ENCODE measurements around the gene SENP3.

SENP3 gene

DNA sequence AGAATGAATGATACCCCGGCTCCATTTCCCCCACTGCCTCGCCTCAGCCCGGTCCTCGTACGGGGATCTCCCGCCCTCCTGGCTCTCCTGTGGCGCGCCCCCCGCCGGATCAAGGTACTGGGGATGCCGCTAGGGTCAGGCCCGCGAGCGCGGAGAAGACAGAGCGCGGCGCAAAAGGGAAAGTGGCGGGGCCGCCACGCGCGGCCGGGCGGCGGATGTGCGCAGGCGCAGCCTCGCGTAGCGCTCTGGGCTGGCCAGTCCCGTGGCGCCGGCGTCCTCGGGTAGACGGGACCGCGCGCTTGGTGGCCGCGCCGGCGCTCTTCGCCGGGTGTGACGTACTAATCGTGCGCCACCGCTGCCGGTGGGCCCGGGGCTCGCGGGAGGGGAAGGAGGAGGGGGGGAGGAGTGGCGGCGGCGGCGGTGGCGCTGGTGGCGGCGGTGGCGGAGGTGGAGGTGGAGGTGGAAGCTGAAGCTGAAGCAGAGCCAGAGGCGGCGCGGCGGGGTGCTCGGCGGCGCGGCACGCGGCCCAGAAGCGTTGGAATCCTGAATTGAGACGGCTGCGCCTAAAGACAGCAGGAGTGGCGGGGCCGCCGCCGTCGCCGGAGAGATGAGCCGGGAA is at the start of gene SENP3:
Gene SENP3, plus strand, starts transcription at position 331 of the 619 bp plus-strand sequence. CDS start 1,158 bp downstream, outside the sequence.
- Mint-ChIP-seq H3K27me3 (ENCODE audit: low read depth, poor library complexity) (peaks cover 15% of the 10 kb centered on the region), H3K9me3 (no peaks in the 10 kb centered on the region), H3K4me3 (peak within 1 kb of the TSS; percentile 98), H3K4me1 (peaks cover 60% of the 10 kb centered on the region), H3K27ac (peak within 1 kb of the TSS; percentile 97), H3K36me3 (ENCODE audit: low read depth) (peaks cover 29% of the 10 kb centered on the region)
- TF ChIP-seq, protein P1, sequence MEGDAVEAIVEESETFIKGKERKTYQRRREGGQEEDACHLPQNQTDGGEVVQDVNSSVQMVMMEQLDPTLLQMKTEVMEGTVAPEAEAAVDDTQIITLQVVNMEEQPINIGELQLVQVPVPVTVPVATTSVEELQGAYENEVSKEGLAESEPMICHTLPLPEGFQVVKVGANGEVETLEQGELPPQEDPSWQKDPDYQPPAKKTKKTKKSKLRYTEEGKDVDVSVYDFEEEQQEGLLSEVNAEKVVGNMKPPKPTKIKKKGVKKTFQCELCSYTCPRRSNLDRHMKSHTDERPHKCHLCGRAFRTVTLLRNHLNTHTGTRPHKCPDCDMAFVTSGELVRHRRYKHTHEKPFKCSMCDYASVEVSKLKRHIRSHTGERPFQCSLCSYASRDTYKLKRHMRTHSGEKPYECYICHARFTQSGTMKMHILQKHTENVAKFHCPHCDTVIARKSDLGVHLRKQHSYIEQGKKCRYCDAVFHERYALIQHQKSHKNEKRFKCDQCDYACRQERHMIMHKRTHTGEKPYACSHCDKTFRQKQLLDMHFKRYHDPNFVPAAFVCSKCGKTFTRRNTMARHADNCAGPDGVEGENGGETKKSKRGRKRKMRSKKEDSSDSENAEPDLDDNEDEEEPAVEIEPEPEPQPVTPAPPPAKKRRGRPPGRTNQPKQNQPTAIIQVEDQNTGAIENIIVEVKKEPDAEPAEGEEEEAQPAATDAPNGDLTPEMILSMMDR (IDR thresholded peaks at IDR 0.05) = no peak
- DNase-seq = peak; percentile 95

GRCh38 chr17:7512105-7512504 is 49.6 kb upstream of the SENP3 start:
- TF ChIP-seq, protein P1 (IDR thresholded peaks at IDR 0.05) = no peak
- Mint-ChIP-seq H3K9me3 (no peaks in the 10 kb centered on the region), H3K4me1 (no peaks in the 10 kb centered on the region), H3K27ac (no peak overlapping the region), H3K36me3 (ENCODE audit: low read depth) (peaks cover 52% of the 10 kb centered on the region), H3K27me3 (ENCODE audit: low read depth, poor library complexity) (no peaks in the 10 kb centered on the region), H3K4me3 (no peak overlapping the region)
- DNase-seq = no peak

- Mint-ChIP-seq H3K4me3 (no peak overlapping the region), H3K36me3 (ENCODE audit: low read depth) (peaks cover 45% of the 10 kb centered on the region), H3K4me1 (no peaks in the 10 kb centered on the region), H3K27ac (no peak overlapping the region), H3K27me3 (ENCODE audit: low read depth, poor library complexity) (no peaks in the 10 kb centered on the region), H3K9me3 (no peaks in the 10 kb centered on the region)
- no peak for DNase-seq
- TF ChIP-seq, protein P1 (IDR thresholded peaks at IDR 0.05) = no peak
These were observed 48.7 kb upstream of the SENP3 start for GRCh38 chr17:7512824-7513540.

GRCh38 chr17:7513850-7514419 is 47.8 kb upstream of the SENP3 start:
- H3K4me3 Mint-ChIP-seq = no peak overlapping the region
- DNase-seq = no peak
- no peaks in the 10 kb centered on the region for H3K9me3 Mint-ChIP-seq
- TF ChIP-seq, protein P1 (IDR thresholded peaks at IDR 0.05) = no peak
- no peaks in the 10 kb centered on the region for H3K4me1 Mint-ChIP-seq
- H3K27ac Mint-ChIP-seq = no peak overlapping the region
- H3K27me3 Mint-ChIP-seq (ENCODE audit: low read depth, poor library complexity) = no peaks in the 10 kb centered on the region
- peaks cover 36% of the 10 kb centered on the region for H3K36me3 Mint-ChIP-seq (ENCODE audit: low read depth)

GRCh38 chr17:7515911-7516610 is 45.7 kb upstream of the SENP3 start:
- no peaks in the 10 kb centered on the region for H3K4me1 Mint-ChIP-seq
- H3K27me3 Mint-ChIP-seq (ENCODE audit: low read depth, poor library complexity) = peaks cover 2% of the 10 kb centered on the region
- H3K36me3 Mint-ChIP-seq (ENCODE audit: low read depth) = peaks cover 21% of the 10 kb centered on the region
- DNase-seq = no peak
- no peak overlapping the region for H3K4me3 Mint-ChIP-seq
- H3K27ac Mint-ChIP-seq = peak overlapping the region; percentile 94
- TF ChIP-seq, protein P1 (IDR thresholded peaks at IDR 0.05) = no peak
- H3K9me3 Mint-ChIP-seq = no peaks in the 10 kb centered on the region
